HG02610 (cell line): ENCODE results near the gene TSHZ3.

ENCODE experiments used
- ATAC-seq: cut with Tn5 transposase; IDR thresholded peaks from one replicate; pipeline ENCODE4 v1.9.1; 2021; ENCODE audit warnings: mild to moderate bottlenecking, moderate library complexity; ENCODE audit not compliant: unreplicated experiment

TSHZ3 gene, protein sequence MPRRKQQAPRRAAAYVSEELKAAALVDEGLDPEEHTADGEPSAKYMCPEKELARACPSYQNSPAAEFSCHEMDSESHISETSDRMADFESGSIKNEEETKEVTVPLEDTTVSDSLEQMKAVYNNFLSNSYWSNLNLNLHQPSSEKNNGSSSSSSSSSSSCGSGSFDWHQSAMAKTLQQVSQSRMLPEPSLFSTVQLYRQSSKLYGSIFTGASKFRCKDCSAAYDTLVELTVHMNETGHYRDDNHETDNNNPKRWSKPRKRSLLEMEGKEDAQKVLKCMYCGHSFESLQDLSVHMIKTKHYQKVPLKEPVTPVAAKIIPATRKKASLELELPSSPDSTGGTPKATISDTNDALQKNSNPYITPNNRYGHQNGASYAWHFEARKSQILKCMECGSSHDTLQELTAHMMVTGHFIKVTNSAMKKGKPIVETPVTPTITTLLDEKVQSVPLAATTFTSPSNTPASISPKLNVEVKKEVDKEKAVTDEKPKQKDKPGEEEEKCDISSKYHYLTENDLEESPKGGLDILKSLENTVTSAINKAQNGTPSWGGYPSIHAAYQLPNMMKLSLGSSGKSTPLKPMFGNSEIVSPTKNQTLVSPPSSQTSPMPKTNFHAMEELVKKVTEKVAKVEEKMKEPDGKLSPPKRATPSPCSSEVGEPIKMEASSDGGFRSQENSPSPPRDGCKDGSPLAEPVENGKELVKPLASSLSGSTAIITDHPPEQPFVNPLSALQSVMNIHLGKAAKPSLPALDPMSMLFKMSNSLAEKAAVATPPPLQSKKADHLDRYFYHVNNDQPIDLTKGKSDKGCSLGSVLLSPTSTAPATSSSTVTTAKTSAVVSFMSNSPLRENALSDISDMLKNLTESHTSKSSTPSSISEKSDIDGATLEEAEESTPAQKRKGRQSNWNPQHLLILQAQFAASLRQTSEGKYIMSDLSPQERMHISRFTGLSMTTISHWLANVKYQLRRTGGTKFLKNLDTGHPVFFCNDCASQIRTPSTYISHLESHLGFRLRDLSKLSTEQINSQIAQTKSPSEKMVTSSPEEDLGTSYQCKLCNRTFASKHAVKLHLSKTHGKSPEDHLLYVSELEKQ

DNA sequence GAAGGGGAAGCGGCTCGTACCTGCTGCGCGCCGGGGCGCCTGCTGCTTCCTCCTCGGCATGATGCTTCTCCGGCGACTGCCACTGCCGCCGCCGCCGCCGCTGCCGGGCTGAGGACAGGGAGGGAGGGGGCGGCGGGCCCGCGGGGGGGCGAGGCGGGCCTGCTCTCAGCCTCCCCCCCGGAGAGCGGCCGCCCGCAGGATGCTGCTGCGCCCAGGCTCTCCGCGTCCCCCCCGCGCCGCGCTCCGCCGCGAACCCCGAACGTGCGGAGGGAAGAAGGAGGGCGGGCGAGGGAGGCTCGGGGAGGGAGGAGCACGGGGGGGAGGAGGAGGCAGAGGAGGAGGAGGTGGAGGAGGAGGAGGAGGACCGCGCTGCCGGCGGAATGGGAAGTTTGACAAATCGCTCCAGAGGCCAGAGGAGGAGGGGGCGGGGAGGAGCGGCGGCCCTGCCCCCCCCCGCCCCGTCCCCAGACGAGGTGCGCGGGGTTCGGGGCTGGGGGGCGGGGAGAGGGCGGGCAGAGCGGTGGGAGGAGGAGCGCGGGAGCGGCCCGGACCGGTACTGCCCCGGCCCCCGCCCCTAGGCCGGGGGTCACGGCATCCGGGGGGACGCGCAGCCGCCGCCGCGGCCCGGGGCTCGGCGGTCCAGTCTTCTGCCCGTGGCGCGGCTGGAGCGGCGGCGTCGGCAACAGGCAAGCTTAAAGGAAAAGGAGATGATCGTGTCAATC lies at the start of gene TSHZ3:
TSHZ3 (minus strand) TSS at position 277 of the 722 bp plus-strand sequence; CDS start at position 60, 217 bp downstream.
- no peak for ATAC-seq

DNA sequence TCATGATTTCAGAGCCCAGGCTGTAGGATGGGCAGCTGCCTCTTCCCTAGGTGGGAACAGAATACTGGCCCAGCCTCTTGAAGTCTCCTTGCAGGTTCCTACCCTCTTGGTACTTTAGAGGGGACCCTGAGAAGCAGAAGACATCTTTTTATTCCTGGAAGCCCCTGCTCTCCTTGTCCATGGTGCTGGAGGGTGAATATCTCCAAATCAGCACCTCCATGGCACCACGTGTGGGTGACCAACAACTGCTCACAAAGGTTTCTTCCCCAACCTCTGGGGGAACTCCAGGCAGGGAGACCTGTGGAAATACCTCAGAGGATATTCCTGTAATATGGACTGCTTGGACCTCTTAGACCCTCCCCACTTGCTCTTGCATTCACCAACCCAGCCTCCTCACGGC lies 48.1 kb upstream of the TSHZ3 start:
- ATAC-seq: no peak

DNA sequence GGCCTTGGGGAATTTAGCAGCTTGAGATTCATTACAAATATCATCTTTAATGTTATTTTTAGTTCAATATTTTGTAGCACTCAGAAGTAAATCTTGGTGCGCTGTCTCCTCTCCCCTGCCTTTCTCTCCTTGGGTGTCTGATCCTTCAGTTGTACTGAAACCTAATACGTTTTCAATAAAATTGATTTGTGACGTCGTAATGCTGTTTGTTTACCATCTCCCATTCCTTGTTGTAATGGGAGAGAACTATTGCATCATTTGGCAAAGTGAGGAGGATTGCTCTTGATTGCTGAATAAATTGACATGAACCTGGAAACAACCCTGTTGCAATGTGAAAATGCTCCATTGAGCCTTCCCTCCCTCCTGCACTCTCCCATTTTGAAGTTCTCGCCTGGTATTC lies 43.2 kb upstream of the TSHZ3 start:
- no peak for ATAC-seq

DNA sequence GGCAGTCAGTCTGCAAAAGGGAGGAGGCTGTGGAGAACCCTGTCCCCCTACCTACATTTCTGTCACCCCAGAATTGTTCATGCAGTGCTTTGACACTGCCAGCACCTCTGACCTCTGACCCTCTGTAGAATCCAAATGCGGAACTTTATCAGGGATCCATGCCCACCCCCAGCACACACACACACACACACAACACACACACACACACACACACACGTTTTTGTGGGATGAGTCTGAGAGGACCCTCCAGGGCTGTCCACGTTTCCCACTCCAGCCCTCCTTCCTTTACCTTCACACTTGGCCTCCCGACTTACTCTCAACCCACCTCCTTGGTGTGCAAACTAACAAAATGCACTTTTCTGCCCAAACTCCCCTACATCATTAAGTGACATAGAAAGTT lies 42.3 kb upstream of the TSHZ3 start:
- no peak for ATAC-seq

DNA sequence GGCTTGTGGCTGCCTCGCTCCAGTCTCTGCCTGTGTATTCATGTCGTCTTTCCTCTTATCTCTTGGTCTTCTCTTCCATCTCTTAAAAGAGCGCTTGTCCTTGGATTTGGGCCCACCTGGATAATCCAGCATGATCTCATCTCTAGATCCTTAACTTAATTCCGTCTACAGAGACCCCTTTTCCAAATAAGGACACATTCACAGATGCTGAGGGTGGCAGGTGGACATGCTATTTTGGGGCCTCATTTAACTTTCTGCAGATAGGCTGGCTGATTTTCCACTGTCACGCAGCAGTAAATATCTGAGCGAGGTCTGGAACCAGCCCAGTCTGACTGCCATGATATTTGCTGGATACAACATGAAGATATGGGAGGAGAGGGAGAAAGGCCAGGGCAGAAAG lies 41.5 kb upstream of the TSHZ3 start:
- no peak for ATAC-seq

DNA sequence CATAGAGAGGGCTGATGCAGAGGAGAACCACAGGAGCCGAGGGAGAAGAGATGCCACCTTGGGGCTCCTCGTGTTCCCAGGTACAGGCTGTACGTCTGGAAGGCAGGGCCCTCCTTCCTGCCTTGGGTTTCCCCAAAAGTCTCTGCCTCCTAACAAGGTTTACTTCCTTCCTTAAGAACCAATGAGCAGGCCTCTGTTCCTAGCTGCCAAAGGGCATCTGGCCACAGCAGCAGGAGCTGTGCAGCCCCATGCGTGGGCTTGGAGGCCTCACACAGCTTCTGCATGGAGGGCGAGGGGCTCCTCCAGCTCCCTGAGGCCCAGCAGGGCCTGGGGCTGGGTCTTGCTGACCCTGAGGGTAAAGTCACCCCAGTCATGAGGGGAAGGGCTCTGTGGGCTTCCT lies 40.6 kb upstream of the TSHZ3 start:
- ATAC-seq: no peak

DNA sequence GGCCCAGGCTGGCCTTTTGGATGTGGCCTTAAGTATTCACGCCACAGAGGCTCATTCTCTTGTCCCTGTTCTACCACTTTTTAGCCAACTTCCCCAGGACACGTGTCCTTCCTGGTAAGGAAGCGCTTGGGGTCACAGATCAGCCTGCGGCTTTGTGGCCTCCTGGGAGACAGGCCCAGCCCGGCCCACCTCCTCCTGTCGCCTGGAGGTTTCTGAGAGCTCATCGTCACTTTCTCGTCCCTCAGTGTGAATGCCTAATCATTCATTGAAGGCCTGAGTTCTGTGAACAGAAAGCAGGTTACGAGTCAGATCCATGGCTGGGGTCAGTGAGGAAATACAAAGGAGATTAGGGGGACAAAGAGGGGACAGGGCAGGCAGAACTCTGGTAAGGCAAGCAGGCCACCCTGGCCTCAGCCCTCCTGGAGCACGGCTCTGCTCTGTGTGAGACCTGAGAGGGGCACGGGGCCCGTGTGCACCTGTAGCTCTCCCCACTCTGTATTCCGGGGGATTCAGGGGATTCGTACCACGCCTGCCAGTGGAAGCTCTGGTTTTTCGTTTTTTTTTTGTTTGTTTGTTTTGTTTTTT lies 38.6 kb upstream of the TSHZ3 start:
- ATAC-seq: no peak

DNA sequence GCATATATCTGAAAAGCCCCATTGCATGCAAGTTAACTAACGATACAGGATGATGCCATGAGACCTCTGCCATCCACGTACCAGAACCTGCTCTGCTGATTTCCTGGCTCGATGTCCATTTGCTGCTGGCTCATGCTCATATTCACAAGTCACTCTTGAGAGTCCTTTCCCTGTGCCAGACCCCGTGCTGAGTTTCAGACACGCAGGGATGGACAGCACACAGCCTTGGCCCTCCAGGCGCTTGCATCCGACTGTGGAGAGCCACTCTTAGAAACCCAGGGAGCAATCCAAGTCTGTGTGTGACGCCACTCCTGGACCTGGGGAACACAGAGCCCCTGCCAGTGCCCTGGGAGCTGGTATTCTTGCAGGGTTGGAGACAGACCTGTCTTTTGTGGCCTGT lies 37.6 kb upstream of the TSHZ3 start:
- no peak for ATAC-seq

DNA sequence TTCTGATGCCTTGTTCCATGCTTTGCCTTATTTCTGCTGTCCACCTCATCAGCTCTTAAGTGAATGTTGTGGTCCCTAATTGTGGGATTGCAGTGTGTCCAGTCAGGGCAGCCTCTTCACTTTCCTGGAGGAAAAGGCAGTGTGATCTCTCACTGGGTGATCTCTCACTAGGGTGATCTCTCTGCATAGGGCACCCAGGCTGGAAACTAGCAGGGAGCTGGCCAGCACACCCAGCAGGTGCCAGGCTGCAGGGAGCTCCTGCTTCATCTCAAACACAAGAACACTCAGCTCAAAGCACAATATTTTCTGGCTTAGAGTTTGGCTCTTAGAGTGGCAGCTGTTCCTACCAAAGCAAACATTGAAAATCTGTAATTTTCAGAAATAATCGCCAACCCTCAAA lies 36.5 kb upstream of the TSHZ3 start:
- ATAC-seq: no peak

DNA sequence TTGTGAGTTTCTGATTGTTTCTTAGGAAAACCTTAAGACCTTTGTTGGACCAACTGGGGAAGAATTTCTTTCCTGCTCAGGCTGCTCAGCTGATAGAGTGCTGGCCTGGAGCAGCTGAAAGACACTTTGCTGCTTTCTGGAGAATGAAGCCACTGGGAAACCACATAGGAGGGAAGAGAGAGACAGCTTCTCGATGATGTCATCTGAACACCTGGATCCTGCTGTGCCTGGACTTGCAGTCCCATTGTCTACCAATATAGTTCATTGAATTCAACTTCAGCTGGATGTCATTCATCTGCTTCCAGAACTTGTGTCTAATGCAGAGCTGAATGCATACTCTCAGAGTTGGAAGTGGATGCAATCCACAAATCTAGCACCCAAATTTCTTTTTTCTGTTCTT lies 34.3 kb upstream of the TSHZ3 start:
- ATAC-seq: no peak

DNA sequence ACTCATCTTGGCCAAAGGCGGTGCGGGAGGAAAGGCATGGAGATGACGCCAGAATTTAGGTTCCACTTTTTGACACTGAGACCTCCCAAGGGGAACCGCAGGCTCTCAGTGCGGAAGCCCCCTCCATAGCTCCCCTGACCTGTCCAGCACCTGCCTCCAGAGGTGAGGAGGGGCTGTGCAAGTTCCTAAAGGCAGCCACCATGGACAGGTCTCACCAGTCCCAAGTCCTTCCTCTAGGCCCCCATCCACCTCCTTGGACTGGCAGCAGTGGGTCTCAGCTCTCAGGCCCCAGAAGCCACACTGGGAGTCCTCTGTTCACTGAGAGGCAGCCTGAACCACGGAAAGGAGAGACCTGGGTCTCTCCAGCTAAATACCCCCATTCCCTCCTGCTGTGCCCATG lies 31.6 kb upstream of the TSHZ3 start:
- ATAC-seq: no peak

DNA sequence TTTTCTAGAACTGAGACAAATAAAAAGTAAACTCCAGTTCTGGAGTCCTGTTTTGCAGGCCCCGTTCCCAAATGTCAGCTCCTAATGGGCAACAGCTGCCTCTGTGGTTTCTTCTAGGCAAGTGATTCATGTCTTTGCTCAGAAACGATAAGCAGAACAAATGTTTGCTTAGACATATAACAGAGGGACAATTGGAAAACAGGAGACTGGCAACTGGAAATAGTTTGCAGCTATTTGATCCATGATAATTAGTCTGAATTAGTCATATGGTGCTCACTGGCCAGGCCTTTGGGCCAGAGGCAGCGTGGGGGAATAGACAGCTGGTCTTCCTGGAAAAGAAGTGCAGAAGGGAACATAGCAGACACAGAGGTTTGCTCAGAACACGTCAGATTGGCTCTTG lies 29.2 kb upstream of the TSHZ3 start:
- ATAC-seq: no peak

DNA sequence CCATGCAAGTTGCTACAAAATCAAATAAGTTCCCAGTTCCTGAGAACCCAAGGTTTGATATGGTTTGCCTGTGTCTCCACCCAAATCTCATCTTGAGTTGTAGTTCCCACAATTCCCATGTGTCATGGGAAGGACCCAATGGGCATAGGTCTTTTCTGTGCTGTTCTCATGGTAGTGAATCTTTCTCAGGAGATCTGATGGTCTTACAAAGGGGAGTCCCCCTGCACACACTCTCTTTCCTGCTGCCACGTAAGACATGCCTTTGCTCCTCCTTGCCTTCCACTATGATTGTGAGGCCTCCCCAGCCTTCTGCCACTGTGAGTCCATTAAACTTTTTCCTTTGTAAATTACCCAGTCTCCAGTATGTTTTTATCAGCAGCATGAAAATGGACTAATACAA lies 28.5 kb upstream of the TSHZ3 start:
- no peak for ATAC-seq

DNA sequence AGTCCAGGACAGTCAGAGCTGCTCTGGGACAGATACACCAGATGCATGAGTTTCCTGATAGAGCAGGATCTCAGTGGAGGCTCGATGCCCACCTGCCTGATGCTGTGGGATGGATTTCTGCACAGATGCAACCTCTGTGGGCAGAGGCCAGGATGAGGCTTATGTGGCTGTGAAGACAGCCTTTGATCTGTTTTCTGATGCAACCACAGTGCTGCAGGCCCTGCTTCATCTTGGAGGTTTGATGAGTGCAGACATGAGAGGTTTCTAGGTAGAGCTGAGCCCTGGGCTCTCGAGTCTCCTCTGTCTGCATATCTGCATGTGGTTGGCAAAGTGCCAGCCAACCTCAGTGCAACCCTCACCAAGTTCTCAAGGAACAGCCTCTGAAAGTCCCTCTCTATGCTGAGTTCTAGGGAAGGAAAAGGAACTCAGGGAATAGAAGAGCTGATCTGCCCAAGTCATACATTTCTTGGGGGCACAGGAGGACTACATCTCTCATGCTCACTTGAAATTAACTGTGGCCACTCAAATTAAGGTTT lies 23.1 kb upstream of the TSHZ3 start:
- no peak for ATAC-seq

DNA sequence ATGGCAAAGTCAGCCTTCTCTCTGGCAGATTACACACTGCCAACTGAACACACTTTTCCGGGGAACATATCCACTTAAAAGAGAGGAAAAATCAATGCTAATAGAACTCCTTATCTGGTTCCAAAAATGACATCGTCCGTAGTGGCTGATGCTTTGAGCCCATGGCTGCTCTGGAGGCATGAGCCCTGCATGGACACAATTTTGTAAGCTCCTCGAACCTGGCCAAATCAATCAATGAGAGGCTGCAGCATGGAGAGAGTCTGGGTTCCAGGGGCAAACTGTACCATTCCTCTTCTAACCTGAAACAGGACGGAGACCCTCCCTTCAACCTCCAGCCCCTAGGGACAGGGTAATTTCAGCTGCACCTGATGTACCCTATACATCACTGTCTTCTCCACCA lies 21.0 kb upstream of the TSHZ3 start:
- no peak for ATAC-seq

DNA sequence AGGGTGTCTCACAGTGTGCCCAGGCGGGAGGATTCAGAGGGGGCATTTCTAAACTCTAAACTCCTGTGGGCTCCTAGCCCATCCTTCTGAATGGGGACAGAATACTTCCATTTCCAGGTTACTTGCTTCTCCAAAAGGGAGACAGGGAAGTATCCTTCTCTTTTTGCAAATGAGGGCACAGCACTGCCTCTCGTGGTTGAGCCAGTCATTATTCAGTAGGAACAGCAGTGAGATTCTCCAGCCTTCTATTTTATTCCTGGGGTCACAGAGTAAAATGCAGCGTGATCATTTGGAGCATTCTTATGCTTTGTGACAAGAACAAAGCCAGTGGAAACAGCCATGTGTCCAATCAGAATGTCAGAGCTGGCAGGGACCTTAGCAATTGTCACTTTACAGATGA lies 15.7 kb upstream of the TSHZ3 start:
- no peak for ATAC-seq

DNA sequence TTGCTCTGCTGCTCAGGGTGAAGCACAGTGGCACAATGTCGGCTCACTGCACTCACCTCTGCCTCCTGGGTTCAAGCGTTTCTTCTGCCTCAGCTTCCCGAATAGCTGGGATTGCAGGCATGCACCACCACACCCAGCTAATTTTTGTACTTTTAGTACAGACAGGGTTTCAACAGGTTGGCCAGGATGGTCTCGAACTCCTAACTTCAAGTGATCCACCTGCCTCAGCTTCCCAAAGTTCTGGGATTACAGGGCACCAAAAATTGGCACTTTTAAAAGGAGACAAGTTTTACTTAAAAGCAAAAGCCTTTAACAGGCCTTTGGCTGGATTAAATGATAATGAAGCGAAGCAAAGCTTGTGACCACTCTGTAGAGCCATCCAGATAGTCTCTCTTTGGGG lies 12.5 kb upstream of the TSHZ3 start:
- no peak for ATAC-seq

DNA sequence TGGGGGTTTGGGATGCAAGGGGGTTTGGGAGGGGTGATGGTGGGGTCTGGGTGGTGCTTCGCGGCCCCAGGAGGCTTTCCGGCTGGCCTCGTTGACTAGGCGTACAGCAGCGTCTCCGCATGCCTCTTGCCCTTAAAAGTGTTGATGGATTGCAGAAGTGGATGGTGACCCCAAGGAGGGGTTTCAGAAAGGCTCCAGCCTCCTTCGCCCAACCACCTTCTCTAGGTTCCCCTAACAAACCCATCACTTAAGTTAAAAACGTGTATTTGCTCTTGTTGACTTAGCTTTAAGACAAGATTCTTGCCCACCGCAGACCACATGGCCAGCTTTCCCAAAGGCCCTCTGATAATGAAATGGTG lies 8.1 kb upstream of the TSHZ3 start:
- no peak for ATAC-seq

DNA sequence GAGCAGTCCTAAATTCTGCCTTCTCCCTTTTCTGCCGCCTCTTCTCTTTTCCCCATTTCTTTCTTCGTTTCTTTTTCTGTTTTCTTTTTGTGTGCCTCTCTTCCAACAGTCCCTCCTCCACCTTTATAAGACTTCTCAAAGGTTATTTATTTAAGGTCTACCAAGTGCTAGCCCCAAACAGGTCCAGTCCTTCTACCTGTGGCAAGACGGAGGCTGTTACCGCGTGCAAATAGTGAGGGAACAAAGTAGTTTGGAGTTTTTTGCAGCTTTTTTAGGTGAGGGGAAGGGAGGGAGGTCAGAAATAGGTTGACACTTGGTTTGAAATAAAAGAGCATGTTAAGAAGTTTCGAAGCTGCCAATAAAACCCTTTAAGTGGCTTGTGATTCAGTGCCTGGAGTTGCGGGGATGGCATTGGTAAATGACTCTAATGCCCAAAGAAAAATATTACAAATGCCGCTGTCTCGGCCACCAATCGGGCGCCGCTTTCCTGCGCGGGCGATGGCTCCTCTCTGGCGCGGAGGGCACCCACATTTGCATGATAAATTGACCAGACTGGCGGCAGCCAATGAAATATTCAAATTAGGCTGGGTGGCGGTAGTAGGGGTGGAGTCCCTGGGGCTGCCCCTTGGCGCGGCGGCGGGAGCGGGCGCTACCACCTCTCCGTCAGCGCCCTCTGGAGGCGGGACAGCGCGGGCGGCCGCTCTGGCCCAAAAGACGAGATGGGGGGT lies 7.5 kb upstream of the TSHZ3 start:
- ATAC-seq: no peak
